ENCODE measurements around the gene CPNE7. TPM values are rescaled to one million over a fixed set of nuclear protein-coding genes. Genes with fewer than 3 reads are reported as not detected.
A peak's percentile ranks its signal among the peaks of the same experiment; 100 is the strongest.

The CPNE7 gene
- total and polyA plus RNA-seq, 2 of the 13 experiments (the other 11 are each of a cell fraction or from before 2014, with no cell fraction given), result 0.59 TPM; not detected in 1

- no peak for TF ChIP-seq ZNF710 (CRISPR knock-in tag; IDR thresholded peaks at IDR 0.05; ENCODE audit: borderline replicate concordance)
- TF ChIP-seq ZSCAN31 (CRISPR knock-in tag; IDR thresholded peaks at IDR 0.05; ENCODE audit: low read depth), result no peak
- TF ChIP-seq TEAD2 (CRISPR knock-in tag; IDR thresholded peaks at IDR 0.05), result no peak
- TF ChIP-seq ZNF251 (CRISPR knock-in tag; IDR thresholded peaks at IDR 0.05), result no peak
- TF ChIP-seq RBAK (CRISPR knock-in tag; IDR thresholded peaks at IDR 0.05), result no peak
- no peak for TF ChIP-seq KLF16 (CRISPR knock-in tag; IDR thresholded peaks at IDR 0.05)
- TF ChIP-seq GATAD2A (CRISPR knock-in tag; IDR thresholded peaks at IDR 0.05), result 0 out of 2 replicates have a peak, but pooled peaks have one; percentile 11
- TF ChIP-seq CREB3 (CRISPR knock-in tag; IDR thresholded peaks at IDR 0.05), result no peak
- TF ChIP-seq ZNF567 (CRISPR knock-in tag; IDR thresholded peaks at IDR 0.05; ENCODE audit: borderline replicate concordance), result no peak
- TF ChIP-seq ZNF83 (CRISPR knock-in tag; IDR thresholded peaks at IDR 0.05; ENCODE audit: borderline replicate concordance), result no peak
- TF ChIP-seq MLXIP (CRISPR knock-in tag; IDR thresholded peaks at IDR 0.05; ENCODE audit: borderline replicate concordance), result no peak
- TF ChIP-seq TRAFD1 (CRISPR knock-in tag; IDR thresholded peaks at IDR 0.05; ENCODE audit: borderline replicate concordance), result no peak
- no peak for TF ChIP-seq RBFOX2 (IDR thresholded peaks at IDR 0.05; ENCODE audit: low read depth, low read length)
- TF ChIP-seq TRIM22 (IDR thresholded peaks at IDR 0.05), result no peak
- TF ChIP-seq ZNF274 (CRISPR knock-in tag; IDR thresholded peaks at IDR 0.05), result no peak
- TF ChIP-seq AGO1 (IDR thresholded peaks at IDR 0.05; ENCODE audit: low read depth, low read length, poor library complexity, severe bottlenecking), result no peak
- TF ChIP-seq ZNF160 (CRISPR knock-in tag; IDR thresholded peaks at IDR 0.05), result no peak
- TF ChIP-seq ZNF282 (IDR thresholded peaks at IDR 0.05; ENCODE audit: partially characterized antibody), result no peak
- no peak for TF ChIP-seq YY1 (IDR thresholded peaks at IDR 0.05; ENCODE audit: insufficient read depth, insufficient replicate concordance, low read depth, low read length)
- TF ChIP-seq ZNF263 (CRISPR knock-in tag; IDR thresholded peaks at IDR 0.05), result peak; percentile 93
Observed at GRCh38 chr16:89581045-89581695, 5.6 kb downstream of the CPNE7 start (continued).

All from HepG2 (cell line).